CD4-positive, alpha-beta T cell treated with Interferon gamma for 1 hour (primary cell): Measurements from ENCODE around the gene PTPRR.

Source experiments
- DNase-seq: peaks from one replicate; pipeline ENCODE4 v3.0.0-alpha.2; 2020

Gene PTPRR

GRCh38 chr12:70787612-70788011, 132.9 kb downstream of the PTPRR start:
- DNase-seq = no peak

GRCh38 chr12:70785896-70786295, 134.6 kb downstream of the PTPRR start:
- no peak for DNase-seq

DNA sequence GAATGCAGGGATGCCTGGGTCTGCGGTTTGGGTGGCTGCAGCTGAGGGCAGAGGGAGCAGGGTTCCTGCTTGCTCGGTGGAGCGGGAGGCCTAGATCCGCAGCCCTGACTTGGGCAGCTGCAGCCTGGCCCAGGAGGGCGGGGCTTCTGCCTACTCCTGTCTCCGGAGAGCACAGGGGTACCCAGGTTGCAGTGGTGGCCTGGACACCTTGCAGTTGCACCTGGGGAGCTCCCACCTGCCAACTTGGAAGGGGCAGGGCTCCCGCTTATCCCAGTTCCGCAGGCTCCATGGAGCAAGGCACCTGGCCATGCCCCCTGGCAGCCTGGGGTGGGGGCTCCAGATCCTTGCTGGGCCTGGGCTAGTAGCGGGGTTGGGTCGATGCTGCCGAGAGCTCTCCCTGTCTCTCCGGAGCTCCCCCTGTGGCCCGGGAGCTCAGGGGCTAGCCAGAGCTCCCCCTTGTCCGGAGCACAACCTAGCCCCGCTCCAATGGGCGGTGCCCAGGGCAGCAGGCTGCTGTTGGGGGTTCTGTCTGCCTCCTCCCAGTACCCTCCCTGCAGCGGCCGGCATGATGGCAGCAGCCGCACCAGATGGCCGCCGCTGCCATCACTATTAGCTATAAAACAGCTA, 136.4 kb downstream of the PTPRR start:
- DNase-seq = no peak

DNA sequence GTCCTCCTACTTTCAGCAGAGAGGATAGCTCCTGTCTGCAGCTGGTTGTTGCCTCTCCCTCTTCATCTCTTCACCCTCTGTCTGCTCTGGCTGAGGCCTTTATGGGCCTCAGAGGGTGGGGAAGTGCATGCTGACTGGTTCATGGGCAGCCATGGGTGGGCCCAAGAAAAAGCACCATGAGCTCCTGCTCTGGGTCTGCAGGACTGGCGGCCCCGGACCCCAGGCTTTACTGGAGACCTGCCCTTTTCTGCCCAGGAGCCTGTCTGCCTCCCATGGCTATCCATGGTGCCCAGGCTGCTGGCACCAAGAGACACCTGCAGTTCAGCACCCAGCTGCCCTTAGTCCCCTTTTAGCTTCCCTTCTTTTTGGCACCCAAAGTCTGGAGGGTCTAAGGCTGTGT, 137.1 kb downstream of the PTPRR start:
- DNase-seq = no peak

DNA sequence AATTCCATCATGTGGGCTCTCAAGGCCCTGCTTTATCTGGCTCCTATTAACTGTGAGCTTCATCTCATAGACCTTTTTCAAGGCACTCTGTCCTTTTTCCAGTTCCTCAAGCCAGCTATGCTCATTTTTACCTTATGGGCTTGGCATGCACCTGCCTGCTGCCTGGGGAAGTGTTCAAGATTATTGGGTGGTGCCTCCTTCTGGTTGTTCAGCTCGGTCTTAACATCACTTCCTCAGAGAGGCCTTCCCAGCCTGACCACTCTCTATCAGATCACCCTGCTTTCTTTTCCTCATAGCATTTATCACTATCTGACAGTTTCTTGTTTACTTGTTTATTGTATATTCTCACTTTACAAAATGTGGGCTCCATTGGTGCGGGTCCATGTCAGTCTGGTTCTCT, 141.3 kb downstream of the PTPRR start:
- no peak for DNase-seq

DNA sequence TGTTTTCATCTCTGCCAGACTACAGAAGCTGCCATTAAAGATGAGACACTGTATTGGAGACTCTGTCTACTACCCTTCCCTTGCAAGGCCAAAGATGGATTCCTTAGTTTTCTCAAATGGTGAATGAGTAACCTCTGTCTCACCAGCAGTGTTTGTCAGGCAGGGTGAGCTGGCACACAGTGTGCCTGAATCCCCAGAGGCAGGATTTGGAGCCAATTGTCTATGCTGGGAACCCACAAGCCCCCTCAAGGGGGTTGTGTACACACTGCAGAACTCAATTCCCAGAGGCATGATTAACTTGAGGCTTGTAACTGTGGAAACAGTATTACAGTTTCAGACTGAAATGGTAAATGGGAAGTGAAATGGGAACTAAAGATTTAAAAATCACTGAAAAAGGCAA, 146.5 kb downstream of the PTPRR start:
- no peak for DNase-seq

GRCh38 chr12:70772836-70773235, 147.7 kb downstream of the PTPRR start:
- no peak for DNase-seq

DNA sequence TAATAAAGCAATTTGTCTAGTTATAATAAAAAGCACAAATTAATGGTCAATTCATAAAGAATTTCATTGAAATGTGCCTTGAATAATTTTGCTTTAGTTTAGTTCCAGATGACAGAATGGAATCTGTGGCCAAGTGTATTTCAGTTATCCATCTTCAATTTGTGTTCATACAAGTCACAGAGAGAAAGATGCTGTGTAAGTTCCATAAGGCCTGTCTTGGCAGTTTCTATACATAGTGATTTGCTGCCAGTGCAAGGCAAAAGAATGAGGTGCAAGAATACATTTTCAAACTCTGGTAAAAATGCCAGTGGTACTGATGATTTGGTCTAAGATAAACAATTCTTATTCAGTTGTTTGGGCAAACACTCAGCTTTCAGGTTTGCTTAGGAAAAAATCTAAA, 149.0 kb downstream of the PTPRR start:
- DNase-seq = no peak

DNA sequence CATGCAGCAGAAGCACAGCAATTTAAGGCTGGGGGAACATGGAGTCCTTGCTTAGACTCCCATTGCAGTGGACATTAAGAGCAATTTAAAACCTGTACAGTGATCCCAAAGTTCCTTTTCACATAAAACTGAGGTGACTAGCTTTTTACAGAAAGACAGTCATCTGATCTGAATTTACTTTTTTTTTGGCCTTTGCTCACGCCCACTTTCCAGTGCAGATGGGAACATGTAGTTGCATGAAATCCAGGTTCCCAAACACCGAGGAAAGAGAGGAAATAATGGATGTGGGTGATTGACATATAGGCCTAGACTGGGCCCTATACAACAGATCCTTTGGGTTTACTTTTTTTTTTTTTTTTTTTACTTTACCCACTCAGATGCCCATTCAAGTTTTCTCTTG, 156.9 kb downstream of the PTPRR start:
- no peak for DNase-seq

DNA sequence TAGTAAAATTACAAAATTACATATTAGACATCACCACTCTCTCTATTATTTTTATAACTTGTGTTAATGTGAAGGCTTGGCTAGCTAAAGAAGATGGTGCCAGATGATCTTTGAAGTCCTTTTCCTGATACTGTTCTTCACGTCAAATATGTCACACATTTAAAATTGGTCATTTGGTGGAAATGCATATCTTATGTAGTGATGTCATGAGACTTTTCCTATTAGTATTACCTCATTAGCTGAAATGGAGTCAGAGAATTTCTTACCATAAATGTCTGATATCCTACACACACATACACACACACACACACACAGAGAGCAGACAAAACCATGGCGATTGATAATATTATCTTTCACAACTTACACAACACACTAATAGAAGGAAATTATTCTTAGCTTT, 158.5 kb downstream of the PTPRR start:
- no peak for DNase-seq

DNA sequence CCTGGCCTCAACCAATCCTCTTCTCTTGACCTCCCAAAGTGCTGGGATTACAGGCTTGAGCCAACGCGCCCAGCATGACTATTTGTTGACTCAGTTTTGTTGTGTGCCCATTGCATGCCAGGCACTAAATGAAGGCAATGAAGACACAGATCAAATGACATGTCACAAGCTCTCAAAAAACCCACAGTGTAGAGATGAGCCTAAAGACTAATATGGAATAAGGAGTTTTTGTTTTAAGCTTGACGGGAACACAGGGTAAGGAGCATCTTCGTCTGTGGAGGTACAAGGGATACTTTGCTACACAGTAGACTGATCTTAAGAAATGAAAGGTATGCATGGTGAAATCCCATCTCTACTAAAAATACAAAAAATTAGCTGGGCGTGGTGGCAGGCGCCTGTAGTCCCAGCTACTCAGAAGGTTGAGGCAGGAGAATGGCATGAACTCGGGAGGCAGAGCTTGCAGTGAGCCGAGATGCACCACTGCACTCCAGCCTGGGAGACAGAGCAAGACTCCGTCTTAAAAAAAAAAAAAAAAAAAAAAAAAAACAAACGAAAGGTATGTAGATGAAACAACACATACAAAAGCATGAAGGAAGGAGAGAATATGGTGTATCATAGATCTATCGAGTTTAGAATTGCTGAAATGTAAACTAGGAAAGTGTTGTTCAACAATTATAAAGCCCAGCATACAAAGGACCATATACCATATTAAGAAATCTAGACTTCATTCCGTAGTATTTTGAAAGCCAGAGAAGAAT, 161.2 kb downstream of the PTPRR start:
- DNase-seq = no peak

- DNase-seq = no peak
Observed at GRCh38 chr12:70758494-70758845, 162.1 kb downstream of the PTPRR start.

DNA sequence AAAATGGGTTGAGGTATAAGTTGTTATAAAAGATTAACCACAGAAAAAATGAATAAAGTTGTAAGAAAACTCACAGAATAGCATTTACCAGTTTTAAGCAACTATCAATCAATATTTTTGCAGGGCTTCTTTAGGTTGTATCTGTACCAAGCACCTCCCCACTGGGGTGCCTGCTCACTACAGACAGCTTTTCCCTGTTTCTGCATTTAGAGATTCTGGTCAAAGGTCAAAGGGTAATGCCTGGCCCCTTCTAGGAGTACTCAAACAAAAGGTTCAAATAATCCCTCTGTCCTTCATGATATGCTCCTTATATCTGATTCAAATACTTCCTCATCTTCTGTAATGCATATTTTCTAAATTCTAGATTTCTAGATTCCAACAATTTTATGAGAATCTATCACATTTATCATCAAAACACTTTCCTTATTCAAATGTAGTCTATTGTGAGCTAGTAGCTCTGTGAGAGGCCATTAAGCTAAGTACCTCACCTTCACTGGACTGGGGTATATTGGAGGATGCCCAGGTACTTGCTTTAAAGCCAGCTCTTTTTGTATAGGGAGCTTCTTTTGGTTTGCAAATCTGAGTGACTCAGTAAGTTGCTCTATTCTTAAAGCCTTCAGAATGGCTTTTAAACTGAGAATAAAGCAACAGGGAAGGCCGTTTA, 162.6 kb downstream of the PTPRR start:
- no peak for DNase-seq

DNA sequence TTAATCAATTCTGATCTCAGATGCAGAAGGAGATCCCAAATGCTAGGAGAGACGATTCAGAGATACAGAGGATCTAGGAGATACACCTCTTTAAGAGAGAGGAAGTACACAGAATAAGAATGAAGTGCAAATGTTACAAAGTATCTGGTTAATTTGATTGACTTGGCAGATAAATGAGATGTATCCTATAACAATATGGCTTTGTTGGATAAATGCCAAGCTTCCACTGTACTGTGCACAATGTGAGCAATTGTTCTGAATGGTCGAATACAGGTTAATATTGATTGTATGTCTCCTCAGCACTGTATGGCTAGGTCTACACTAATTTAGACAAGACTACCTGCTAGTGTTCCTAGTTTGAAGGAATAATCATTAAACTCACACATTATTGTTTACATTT, 163.7 kb downstream of the PTPRR start:
- no peak for DNase-seq

- DNase-seq = no peak
Observed at GRCh38 chr12:70756118-70756517, 164.4 kb downstream of the PTPRR start.

- DNase-seq = no peak
Observed at GRCh38 chr12:70754330-70754741, 166.2 kb downstream of the PTPRR start.

GRCh38 chr12:70752327-70752726, 168.2 kb downstream of the PTPRR start:
- DNase-seq = no peak

DNA sequence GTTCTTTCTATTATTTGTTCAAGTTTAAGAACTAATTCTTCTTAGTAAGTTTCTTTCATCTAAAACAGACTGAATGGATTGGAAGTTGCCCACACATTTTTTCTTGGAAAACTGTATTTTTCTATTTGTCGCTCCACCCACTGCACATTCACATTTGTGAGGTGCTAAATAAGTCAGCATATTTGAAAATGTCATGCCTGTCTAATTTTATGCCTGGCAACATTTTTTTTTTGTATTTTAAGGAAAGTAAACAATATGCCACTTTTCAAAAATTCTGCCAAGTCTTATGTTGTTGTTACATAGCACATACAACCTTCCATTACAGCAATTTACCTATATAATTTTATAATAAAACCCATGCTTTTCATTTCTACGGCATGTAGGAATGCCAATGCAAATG, 170.6 kb downstream of the PTPRR start:
- DNase-seq = no peak

- DNase-seq = no peak
Observed at GRCh38 chr12:70748809-70749208, 171.7 kb downstream of the PTPRR start.

GRCh38 chr12:70747445-70748260, 172.9 kb downstream of the PTPRR start:
- DNase-seq = no peak

DNA sequence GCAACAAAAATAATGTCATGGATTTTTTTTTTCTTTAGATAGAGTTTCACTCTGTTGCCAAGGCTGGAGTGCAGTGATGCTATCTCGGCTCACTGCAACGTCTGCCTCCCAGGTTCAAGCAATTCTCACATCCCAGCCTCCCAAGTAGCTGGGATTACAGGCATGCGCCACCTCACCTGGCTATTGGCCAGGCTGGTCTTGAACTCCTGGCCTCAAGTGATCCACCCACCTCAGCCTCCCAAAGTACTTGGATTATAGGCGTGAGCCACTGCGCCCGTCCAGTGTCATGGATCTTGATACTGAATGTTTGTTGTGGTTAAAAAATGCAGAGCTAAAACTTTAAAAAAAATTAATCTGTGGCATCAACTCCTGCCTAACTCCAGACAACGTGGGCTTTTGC, 175.5 kb downstream of the PTPRR start:
- no peak for DNase-seq

DNA sequence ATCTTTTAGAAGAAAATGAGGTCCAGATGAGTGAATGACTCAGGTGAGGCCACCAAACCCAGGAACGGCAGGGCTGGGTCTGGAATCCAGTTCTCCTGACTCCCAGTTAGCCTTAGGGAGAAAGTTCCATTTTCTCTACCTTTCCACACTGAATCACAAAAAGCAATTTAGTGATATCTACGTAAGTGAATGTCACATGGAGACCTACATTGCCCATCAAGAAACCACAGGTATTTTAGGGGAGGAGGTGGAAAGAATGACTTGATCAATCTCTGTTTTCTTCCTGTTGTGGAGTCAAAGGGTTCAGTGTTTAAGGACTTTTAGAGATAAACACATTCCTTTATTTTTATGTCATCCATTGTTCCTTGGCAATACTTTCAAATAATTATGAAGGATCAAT, 176.4 kb downstream of the PTPRR start:
- DNase-seq = no peak

DNA sequence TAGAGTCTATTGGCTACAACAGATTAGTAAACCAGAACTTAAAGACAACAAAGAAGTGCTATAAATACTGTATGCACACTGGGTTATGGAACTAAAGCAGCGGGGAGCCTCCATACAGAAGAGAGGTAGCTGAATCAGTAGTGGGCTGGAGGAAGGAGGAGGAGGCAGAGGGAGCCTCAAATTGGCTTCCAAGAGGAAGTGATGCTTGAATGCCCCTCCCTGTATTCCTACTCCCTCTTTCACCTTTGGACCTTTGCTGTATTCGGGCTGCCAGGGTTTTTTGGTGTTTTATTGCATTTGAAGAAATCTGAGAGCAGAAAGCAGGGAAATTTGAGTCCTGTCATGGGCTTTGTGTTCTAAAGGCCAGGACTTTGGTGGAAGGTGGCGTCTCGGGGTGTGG, 179.3 kb downstream of the PTPRR start:
- DNase-seq = no peak

DNA sequence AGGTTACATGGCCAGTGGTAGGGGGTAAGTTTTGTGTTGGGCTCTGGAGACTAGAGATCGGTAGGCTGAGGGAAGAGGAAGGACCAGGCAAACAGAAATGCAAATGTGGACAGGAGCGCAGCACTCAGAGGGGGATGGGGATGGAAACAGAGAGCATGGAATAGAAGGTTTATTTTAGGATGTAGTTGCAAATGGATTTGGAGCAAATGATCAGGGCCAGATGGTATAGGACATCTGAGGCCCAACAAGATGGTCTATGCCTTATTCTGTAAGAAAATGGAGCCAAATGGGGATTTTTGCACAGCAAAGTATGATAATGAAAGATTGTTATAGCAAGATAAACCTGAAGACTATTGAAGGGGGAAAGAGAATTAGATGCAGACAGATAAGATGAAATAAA, 180.8 kb downstream of the PTPRR start:
- no peak for DNase-seq
